Measurements from ENCODE around the gene MYOM3. TPM values are rescaled to one million over a fixed set of nuclear protein-coding genes. Genes with fewer than 3 reads are reported as not detected.

Gene MYOM3
- total and polyA plus RNA-seq, 4 donors, result 0.09 to 0.55 (median 0.11) TPM

GRCh38 chr1:24111262-24111995, 506 bp downstream of the MYOM3 start:
- no peak for ATAC-seq (ENCODE audit: insufficient read depth, low FRiP score)
- Histone ChIP-seq H3K4me1 (ENCODE audit: control insufficient read depth in 5 of 5, insufficient read depth in 5 of 5, low read length in 5 of 5) (peaks cover 0 to 7% (median 0%) of the 10 kb centered on the region in 5 donors), H3K9me3 (ENCODE audit: control insufficient read depth in 4 of 4, insufficient read depth in 3 of 4, low read length in 3 of 4) (no peaks in the 10 kb centered on the region), H3K27me3 (ENCODE audit: control insufficient read depth in 3 of 3, insufficient read depth in 3 of 3, low read length in 2 of 3) (peaks cover 0 to 4% (median 0%) of the 10 kb centered on the region in 3 donors), H3K36me3 (ENCODE audit: control insufficient read depth in 4 of 4, insufficient read depth in 4 of 4, low read length in 4 of 4) (no peaks in the 10 kb centered on the region), H3K4me3 (no peak overlapping the region), H3K9ac (ENCODE audit: insufficient read depth in 1 of 2, low read length in 2 of 2) (no peak overlapping the region), H3K27ac (ENCODE audit: low read depth in 1 of 2, low read length in 1 of 2) (peak overlapping the region in 1 of 2 donors; percentile 90)
- no peak for TF ChIP-seq CTCF (IDR thresholded peaks at IDR 0.05; ENCODE audit: control extremely low read depth, extremely low read depth)
- WGBS, 2 donors, result 74 to 81% methylated on average over 20 of the region's 20 CpGs
- DNase-seq, result peak in 1 of 3 donors; percentile 4

GRCh38 chr1:24110642-24111261, 1.2 kb downstream of the MYOM3 start:
- 75 to 87% methylated on average over 14 of the region's 14 CpGs for WGBS, 2 donors

GRCh38 chr1:24109686-24110475, 2.1 kb downstream of the MYOM3 start:
- peaks cover 0 to 7% (median 0%) of the 10 kb centered on the region in 5 donors for H3K4me1 ChIP-seq (ENCODE audit: control insufficient read depth in 5 of 5, insufficient read depth in 5 of 5, low read length in 5 of 5)
- TF ChIP-seq CTCF (IDR thresholded peaks at IDR 0.05; ENCODE audit: control extremely low read depth, extremely low read depth), result no peak
- H3K9ac ChIP-seq (ENCODE audit: insufficient read depth in 1 of 2, low read length in 2 of 2), result no peak overlapping the region
- H3K36me3 ChIP-seq (ENCODE audit: control insufficient read depth in 4 of 4, insufficient read depth in 4 of 4, low read length in 4 of 4), result no peaks in the 10 kb centered on the region
- H3K27ac ChIP-seq (ENCODE audit: low read depth in 1 of 2, low read length in 1 of 2), result peak overlapping the region in 1 of 2 donors; percentile 90
- no peaks in the 10 kb centered on the region for H3K9me3 ChIP-seq (ENCODE audit: control insufficient read depth in 4 of 4, insufficient read depth in 3 of 4, low read length in 3 of 4)
- 88% methylated on average over 15 of the region's 15 CpGs for WGBS, 2 donors
- H3K27me3 ChIP-seq (ENCODE audit: control insufficient read depth in 3 of 3, insufficient read depth in 3 of 3, low read length in 2 of 3), result peaks cover 0 to 4% (median 0%) of the 10 kb centered on the region in 3 donors
- no peak overlapping the region for H3K4me3 ChIP-seq
- no peak for ATAC-seq (ENCODE audit: insufficient read depth, low FRiP score)
- DNase-seq, result no peak

More at GRCh38 chr1:24110642-24111261, 1.2 kb downstream of the MYOM3 start:
- Histone ChIP-seq H3K27me3 (ENCODE audit: control insufficient read depth in 3 of 3, insufficient read depth in 3 of 3, low read length in 2 of 3) (peaks cover 0 to 4% (median 0%) of the 10 kb centered on the region in 3 donors), H3K4me3 (no peak overlapping the region), H3K36me3 (ENCODE audit: control insufficient read depth in 4 of 4, insufficient read depth in 4 of 4, low read length in 4 of 4) (no peaks in the 10 kb centered on the region), H3K27ac (ENCODE audit: low read depth in 1 of 2, low read length in 1 of 2) (peak overlapping the region in 1 of 2 donors; percentile 90), H3K4me1 (ENCODE audit: control insufficient read depth in 5 of 5, insufficient read depth in 5 of 5, low read length in 5 of 5) (peaks cover 0 to 7% (median 0%) of the 10 kb centered on the region in 5 donors), H3K9me3 (ENCODE audit: control insufficient read depth in 4 of 4, insufficient read depth in 3 of 4, low read length in 3 of 4) (no peaks in the 10 kb centered on the region), H3K9ac (ENCODE audit: insufficient read depth in 1 of 2, low read length in 2 of 2) (no peak overlapping the region)
- no peak for TF ChIP-seq CTCF (IDR thresholded peaks at IDR 0.05; ENCODE audit: control extremely low read depth, extremely low read depth)
- DNase-seq, result peak in 1 of 3 donors; percentile 9
- ATAC-seq (ENCODE audit: insufficient read depth, low FRiP score), result no peak
